Left renal cortex interstitium (tissue), 4 donors: ENCODE data around the gene ZNF586. TPM values are rescaled to one million over a fixed set of nuclear protein-coding genes. Genes with fewer than 3 reads are reported as not detected.
"Not testable (repeated sequence)": the region's sequence is repeated elsewhere in the genome, so short reads cannot be mapped to it uniquely, and the experiment has no call there.

Source experiments
- DNase-seq, 4 donors: peaks; one replicate each; pipeline ENCODE4 v3.0.0-alpha.2; 2013; ENCODE audit warnings: low read depth in 4 of 4, low spot score in 2 of 4, missing footprints in 1 of 4
- polyA plus RNA-seq, 4 donors: library from polyadenylated mRNA; unstranded; fragments of 120-200 nt; gene quantifications; one replicate each; pipeline ENCODE4 v1.2.1, GENCODE V29; 2013; ENCODE audit not compliant: insufficient read length in 4 of 4

The ZNF586 gene
- polyA plus RNA-seq = 10 to 100 TPM; 15.8 to 35.0 (median 24.2) TPM

- peak; percentile 53 to 87 (median 77) for DNase-seq
Observed at GRCh38 chr19:57769345-57770131, at the start of gene ZNF586. Gene ZNF586 (plus strand): TSS chr19:57769676. CDS start chr19:57769843, 167 bp downstream.

GRCh38 chr19:57719901-57720519 is 49.5 kb upstream of the ZNF586 start:
- no peak for DNase-seq

DNA sequence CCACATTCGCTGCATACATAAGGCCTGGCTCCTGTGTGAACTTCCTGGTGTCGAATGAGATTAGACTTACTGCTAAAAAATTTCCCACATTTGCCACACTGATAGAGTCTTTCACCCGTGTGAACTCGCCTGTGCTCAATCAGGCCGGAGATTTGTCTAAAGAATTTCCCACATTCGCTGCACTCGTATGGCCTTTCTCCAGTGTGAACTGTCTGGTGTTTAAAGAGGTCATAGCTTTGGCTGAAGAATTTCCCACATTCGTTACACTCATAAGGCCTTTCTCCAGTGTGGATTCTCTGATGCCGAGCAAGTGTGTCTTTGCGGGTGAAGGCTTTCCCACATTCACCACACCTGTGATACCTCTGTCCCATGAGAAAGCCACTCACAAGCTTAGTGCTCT is 48.6 kb upstream of the ZNF586 start:
- no peak for DNase-seq

DNA sequence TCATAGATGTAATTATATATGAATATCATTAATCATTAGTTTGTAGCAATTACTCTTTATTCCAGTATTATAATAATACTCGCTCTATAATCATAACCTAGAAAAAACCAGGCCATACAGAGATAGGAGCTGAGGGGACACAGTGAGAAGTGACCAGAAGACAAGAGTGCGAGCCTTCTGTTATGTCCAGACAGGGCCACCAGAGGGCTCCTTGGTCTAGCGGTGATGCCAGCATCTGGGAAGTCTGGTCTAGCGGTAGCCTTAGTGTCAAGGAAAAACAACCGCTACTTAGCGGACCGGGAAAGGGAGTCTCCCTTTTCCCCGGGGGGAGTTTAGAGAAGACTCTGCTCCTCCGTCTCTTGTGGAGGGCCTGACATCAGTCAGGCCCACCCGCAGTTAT is 31.2 kb upstream of the ZNF586 start:
- not testable (repeated sequence) for DNase-seq

GRCh38 chr19:57738770-57739169 is 30.7 kb upstream of the ZNF586 start:
- DNase-seq = not testable (repeated sequence)

- DNase-seq = peak; percentile 80 to 93 (median 88)
Observed at GRCh38 chr19:57746580-57747471, 22.6 kb upstream of the ZNF586 start, which contains the start of gene ZNF776. Gene ZNF776 (plus strand): TSS chr19:57746815. CDS start chr19:57747059, 244 bp downstream.

DNA sequence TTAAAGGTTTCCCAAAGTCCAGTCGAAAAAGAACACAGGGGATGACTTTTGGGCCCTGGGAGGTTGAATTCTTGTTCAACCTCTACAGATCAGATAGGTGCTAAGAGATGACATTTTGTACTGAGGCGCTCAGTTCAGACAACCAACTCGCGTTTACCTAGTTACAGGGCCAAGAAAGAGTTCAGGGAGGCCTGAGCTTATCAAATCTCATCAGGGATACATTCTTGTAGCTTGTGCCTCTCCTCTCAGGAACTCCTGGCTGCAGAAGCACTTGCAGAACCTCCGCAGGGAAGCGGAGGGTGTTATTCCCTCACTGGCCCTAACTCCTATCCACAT is 22.0 kb upstream of the ZNF586 start:
- peak in 1 of 4 donors; percentile 9 for DNase-seq

DNA sequence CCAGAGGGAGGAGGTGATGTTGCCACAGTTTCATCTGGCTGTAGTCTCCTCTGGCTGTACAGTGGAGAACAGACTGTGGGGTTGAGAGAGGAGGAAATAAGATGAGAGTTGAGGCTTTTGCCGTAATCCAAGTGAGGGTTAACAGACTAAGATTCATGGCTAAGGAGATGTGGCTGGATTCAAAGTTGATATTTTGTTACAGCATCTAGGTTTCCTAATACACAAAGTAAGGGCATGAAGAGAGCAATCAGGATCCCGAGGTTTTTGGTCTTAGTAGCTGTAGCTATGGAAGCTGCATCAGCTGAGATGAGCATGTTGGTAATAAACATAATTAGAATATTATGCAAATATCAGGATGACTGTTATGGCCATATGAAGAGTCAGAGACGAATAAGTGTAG is 21.4 kb upstream of the ZNF586 start:
- no peak for DNase-seq

DNA sequence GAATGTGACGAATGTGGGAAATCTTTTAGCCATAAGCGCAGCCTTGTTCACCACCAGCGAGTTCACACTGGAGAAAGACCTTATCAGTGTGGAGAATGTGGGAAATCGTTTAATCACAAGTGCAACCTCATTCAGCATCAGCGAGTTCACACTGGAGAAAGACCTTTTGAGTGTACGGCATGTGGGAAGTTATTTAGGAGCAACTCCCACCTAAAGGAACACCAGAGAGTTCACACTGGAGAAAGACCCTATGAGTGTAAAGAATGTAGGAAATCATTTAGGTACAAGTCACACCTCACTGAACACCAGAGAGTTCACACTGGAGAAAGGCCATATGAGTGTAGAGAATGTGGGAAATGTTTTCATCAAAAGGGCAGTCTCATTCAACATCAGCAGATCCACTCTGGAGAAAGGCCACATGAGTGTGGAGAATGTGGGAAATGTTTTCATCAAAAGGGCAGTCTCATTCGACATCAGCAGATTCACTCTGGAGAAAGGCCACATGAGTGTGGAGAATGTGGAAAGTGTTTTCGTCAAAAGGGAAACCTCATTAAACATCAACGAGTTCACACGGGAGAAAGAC is 15.3 kb upstream of the ZNF586 start:
- no peak for DNase-seq

DNA sequence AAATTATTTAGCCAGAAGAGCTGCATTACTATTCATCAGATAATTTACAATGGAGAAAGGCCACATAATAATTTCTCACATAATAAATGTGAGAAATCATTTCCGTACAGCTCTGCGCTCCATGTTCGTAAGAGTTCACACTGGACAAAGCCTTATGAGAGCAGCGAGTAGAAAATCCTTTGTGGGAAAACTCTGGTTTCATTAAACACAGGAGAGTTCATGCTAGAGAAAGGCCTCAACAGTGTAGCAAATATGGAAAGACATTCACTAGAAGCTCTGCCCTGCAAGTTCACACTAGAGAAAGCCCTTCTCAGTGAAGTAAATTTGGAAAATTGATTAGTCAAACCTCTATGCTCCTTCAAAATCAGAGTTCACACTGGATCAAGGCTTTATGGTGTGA is 14.4 kb upstream of the ZNF586 start:
- no peak for DNase-seq

DNA sequence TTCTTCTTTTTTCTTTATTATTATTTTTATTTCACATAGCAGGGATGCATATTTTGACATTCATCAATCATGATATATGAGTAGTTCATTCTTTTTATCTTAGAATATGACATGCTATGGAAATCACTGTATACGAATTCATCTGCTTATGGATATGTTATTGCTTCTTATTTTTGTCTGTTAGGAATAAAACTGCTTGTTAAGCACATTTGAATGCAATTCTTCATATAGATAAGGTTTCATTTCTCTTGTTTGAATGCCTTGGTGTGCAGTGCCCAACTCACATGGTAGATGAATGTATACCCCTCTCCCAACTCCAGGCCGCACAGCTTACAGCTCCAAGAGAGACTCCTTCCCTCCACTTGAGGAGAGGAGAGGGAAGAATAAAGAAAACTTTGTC is 11.5 kb upstream of the ZNF586 start:
- no peak for DNase-seq

GRCh38 chr19:57759096-57759495 is 10.4 kb upstream of the ZNF586 start:
- DNase-seq = no peak

- DNase-seq = no peak
Observed at GRCh38 chr19:57771417-57771816, 1.9 kb downstream of the ZNF586 start.

GRCh38 chr19:57773488-57773887 is 4.0 kb downstream of the ZNF586 start:
- DNase-seq = no peak

GRCh38 chr19:57776764-57777296 is 7.4 kb downstream of the ZNF586 start:
- no peak for DNase-seq

DNA sequence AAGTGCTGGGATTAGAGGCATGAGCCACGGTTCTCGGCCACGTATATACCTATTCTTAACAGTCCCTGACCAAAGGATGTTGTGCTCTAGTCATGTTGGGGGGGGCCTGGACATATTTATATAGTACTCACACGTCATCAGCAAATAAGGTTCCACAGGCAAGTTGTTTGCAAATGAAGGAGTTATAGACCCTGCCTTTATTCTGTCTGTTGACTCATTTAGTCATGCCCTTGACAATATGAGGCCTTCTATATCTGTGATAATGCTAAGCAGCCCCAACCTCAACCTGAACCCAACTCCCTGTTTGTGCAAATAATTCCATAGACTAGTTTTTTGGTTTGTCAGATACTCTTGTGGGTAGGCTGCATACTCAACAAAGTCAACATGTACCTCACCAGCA is 8.9 kb downstream of the ZNF586 start:
- no peak for DNase-seq

DNA sequence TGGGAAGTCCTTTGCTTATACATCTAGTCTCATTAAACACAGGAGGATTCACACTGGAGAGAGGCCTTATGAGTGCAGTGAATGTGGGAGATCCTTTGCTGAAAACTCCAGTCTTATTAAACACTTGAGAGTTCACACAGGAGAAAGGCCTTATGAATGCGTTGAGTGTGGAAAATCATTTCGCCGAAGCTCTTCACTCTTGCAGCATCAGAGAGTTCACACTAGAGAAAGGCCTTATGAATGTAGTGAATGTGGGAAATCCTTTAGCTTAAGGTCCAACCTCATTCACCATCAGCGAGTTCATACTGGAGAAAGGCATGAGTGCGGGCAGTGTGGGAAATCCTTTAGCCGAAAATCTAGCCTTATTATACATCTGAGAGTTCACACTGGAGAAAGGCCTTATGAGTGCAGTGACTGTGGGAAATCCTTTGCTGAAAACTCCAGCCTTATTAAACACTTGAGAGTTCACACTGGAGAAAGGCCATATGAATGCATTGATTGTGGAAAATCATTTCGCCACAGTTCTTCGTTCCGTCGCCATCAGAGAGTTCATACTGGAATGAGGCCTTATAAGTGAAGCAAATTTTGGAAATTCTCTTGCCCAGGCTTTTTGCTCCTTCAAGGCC is 9.9 kb downstream of the ZNF586 start:
- no peak for DNase-seq

DNA sequence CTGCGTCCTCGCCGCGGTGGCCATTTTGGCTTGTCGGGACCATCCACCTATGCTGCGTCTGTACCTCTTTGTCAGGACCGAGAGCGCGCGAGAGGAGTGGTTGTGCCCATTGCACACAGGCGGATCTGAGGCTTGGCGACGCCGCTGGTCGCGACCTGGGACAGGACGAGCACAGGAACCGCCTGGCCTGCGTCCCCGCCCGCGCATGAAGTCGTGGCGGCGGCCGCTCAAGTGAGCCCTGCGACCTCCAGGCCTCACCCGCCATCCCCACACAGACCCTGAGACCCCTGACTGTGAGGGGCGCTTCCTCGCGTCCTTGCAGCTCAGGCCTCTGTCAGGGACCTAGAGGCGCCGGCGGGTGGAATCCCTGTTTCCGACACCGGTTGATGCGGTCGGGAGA is 16.8 kb downstream of the ZNF586 start:
- DNase-seq = no peak

DNA sequence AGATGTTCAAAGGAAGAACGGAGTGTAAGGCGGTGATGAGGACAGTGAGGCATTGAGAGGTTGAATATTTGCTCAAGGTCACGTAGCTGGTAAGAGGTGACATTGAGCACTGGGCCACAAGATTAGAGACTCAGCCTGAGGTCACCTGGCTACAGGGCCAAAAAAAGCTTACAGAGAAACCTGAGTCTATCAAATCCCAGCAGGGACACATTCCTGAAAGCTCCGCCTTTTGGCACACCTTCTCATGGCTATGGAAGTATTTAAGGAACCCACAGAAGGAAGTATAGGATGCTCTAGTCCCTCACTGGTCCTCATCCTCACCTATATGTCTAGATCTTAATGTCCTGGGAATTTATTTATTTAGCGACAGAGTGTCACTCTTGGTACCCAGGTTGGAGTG is 17.4 kb downstream of the ZNF586 start:
- no peak for DNase-seq

GRCh38 chr19:57788114-57788692 is 18.7 kb downstream of the ZNF586 start:
- DNase-seq = no peak
